GM21717 (cell line): ENCODE measurements around the gene XRCC5.

Source experiments
- ATAC-seq: cut with Tn5 transposase; IDR thresholded peaks from one replicate; pipeline ENCODE4 v1.9.1; 2021; ENCODE audit warnings: mild to moderate bottlenecking, moderate library complexity; ENCODE audit not compliant: unreplicated experiment

XRCC5 gene

GRCh38 chr2:216149741-216150140, 40.6 kb downstream of the XRCC5 start:
- no peak for ATAC-seq

- ATAC-seq = no peak
Observed at GRCh38 chr2:216151313-216152025, 42.3 kb downstream of the XRCC5 start.

- ATAC-seq = no peak
Observed at GRCh38 chr2:216155954-216156353, 46.8 kb downstream of the XRCC5 start.

- no peak for ATAC-seq
Observed at GRCh38 chr2:216156822-216157221, 47.7 kb downstream of the XRCC5 start.

- ATAC-seq = no peak
Observed at GRCh38 chr2:216159144-216159543, 50.0 kb downstream of the XRCC5 start.

GRCh38 chr2:216159646-216160045, 50.5 kb downstream of the XRCC5 start:
- no peak for ATAC-seq

- ATAC-seq = no peak
Observed at GRCh38 chr2:216160786-216161185, 51.6 kb downstream of the XRCC5 start.

GRCh38 chr2:216161967-216162366, 52.8 kb downstream of the XRCC5 start:
- ATAC-seq = no peak

GRCh38 chr2:216163518-216163917, 54.4 kb downstream of the XRCC5 start:
- no peak for ATAC-seq

GRCh38 chr2:216164087-216164486, 54.9 kb downstream of the XRCC5 start:
- no peak for ATAC-seq

GRCh38 chr2:216164576-216164975, 55.4 kb downstream of the XRCC5 start:
- no peak for ATAC-seq

- ATAC-seq = no peak
Observed at GRCh38 chr2:216165711-216166110, 56.6 kb downstream of the XRCC5 start.

- ATAC-seq = no peak
Observed at GRCh38 chr2:216169087-216169486, 59.9 kb downstream of the XRCC5 start.

GRCh38 chr2:216170076-216170763, 61.1 kb downstream of the XRCC5 start:
- ATAC-seq = no peak

- ATAC-seq = no peak
Observed at GRCh38 chr2:216171011-216171410, 61.9 kb downstream of the XRCC5 start.

GRCh38 chr2:216172493-216172892, 63.3 kb downstream of the XRCC5 start:
- no peak for ATAC-seq

- ATAC-seq = no peak
Observed at GRCh38 chr2:216179015-216179414, 69.9 kb downstream of the XRCC5 start.

GRCh38 chr2:216181351-216181750, 72.2 kb downstream of the XRCC5 start:
- ATAC-seq = no peak

- ATAC-seq = no peak
Observed at GRCh38 chr2:216181953-216182461, 72.9 kb downstream of the XRCC5 start.

- no peak for ATAC-seq
Observed at GRCh38 chr2:216183462-216183861, 74.3 kb downstream of the XRCC5 start.

GRCh38 chr2:216188559-216188850, 79.4 kb downstream of the XRCC5 start:
- no peak for ATAC-seq

- no peak for ATAC-seq
Observed at GRCh38 chr2:216188956-216189355, 79.8 kb downstream of the XRCC5 start.

GRCh38 chr2:216189410-216189809, 80.3 kb downstream of the XRCC5 start:
- no peak for ATAC-seq
